NCI-H2081 (cell line): ENCODE measurements around the gene DTX2.
"Not testable (repeated sequence)": the region's sequence is repeated elsewhere in the genome, so short reads cannot be mapped to it uniquely, and the experiment has no call there.

ENCODE experiments used
- DNase-seq, 2 experiments: peaks; one replicate each; lab custom pipeline; 2025; lab: John Stamatoyannopoulos, UW

DTX2 gene

GRCh38 chr7:76487969-76488368, 26.5 kb downstream of the DTX2 start:
- not testable (repeated sequence) for DNase-seq

- not testable (repeated sequence) for DNase-seq
These were observed 30.6 kb downstream of the DTX2 start for GRCh38 chr7:76492139-76492538.

- DNase-seq, result not testable (repeated sequence)
These were observed 34.2 kb downstream of the DTX2 start for GRCh38 chr7:76495717-76496116.

- DNase-seq, result not testable (repeated sequence)
These were observed 36.5 kb downstream of the DTX2 start for GRCh38 chr7:76497918-76498582.

GRCh38 chr7:76498583-76499200, 37.2 kb downstream of the DTX2 start:
- DNase-seq, result not testable (repeated sequence)

- DNase-seq, result not testable (repeated sequence)
These were observed 37.9 kb downstream of the DTX2 start for GRCh38 chr7:76499201-76499923.

GRCh38 chr7:76499924-76500241, 38.4 kb downstream of the DTX2 start:
- not testable (repeated sequence) for DNase-seq

GRCh38 chr7:76502224-76502623, 40.7 kb downstream of the DTX2 start:
- not testable (repeated sequence) for DNase-seq

- DNase-seq, result not testable (repeated sequence)
These were observed 41.3 kb downstream of the DTX2 start for GRCh38 chr7:76502836-76503235.

GRCh38 chr7:76503244-76503643, 41.7 kb downstream of the DTX2 start:
- DNase-seq, result not testable (repeated sequence)

- DNase-seq, result not testable (repeated sequence)
These were observed 43.0 kb downstream of the DTX2 start for GRCh38 chr7:76504351-76505167.

- DNase-seq, result no peak
These were observed 43.9 kb downstream of the DTX2 start for GRCh38 chr7:76505168-76506080.

GRCh38 chr7:76506081-76506440, 44.6 kb downstream of the DTX2 start:
- DNase-seq, result no peak

GRCh38 chr7:76506643-76507042, 45.1 kb downstream of the DTX2 start:
- DNase-seq, result not testable (repeated sequence)

- DNase-seq, result no peak
These were observed 46.4 kb downstream of the DTX2 start for GRCh38 chr7:76507723-76508406.

- no peak for DNase-seq
These were observed 48.7 kb downstream of the DTX2 start, which contains the start of gene UPK3B for GRCh38 chr7:76509931-76510877. Gene UPK3B, plus strand, starts transcription at chr7:76510552. Its CDS starts 101 bp downstream, at chr7:76510653.

- not testable (repeated sequence) for DNase-seq
These were observed 49.8 kb downstream of the DTX2 start for GRCh38 chr7:76511200-76511910.
